Fibroblast of lung (primary cell): Measurements from ENCODE around the gene PYY. TPM values are rescaled to one million over a fixed set of nuclear protein-coding genes. Genes with fewer than 3 reads are reported as not detected.
"Not testable (repeated sequence)": the region's sequence is repeated elsewhere in the genome, so short reads cannot be mapped to it uniquely, and the experiment has no call there.

ENCODE experiments used
- DNase-seq, 2 donors: peaks; one replicate each; pipeline versions ENCODE4 v3.0.0 to v3.0.0-alpha.2; 2010; ENCODE audit warnings: low read depth in 2 of 2
- H2AFZ ChIP-seq: 2 replicates; pipeline ENCODE4 v1.5.1; 2012; ENCODE audit warnings: low read length, control low read depth, inconsistent platforms
- H3K27ac ChIP-seq: 2 replicates; pipeline ENCODE4 v1.5.1; 2011; ENCODE audit warnings: low read length, control low read depth; ENCODE audit not compliant: insufficient read depth
- H3K27me3 ChIP-seq: 2 replicates; pipeline ENCODE4 v1.5.1; 2011; ENCODE audit warnings: mild to moderate bottlenecking, low read length; ENCODE audit not compliant: control insufficient read depth, insufficient read depth
- H3K36me3 ChIP-seq: 2 replicates; pipeline ENCODE4 v1.5.1; 2011; ENCODE audit warnings: low read length; ENCODE audit not compliant: control insufficient read depth, insufficient read depth
- H3K4me1 ChIP-seq: 2 replicates; pipeline ENCODE4 v1.5.1; 2011; ENCODE audit warnings: low read length; ENCODE audit not compliant: control insufficient read depth, insufficient read depth; ENCODE audit errors: extremely low read depth
- H3K4me2 ChIP-seq: 2 replicates; pipeline ENCODE4 v1.5.1; 2011; ENCODE audit warnings: low read length, control low read depth; ENCODE audit not compliant: insufficient read depth; ENCODE audit errors: extremely low read depth
- H3K4me3 ChIP-seq, 4 experiments: fragments of 200-600 bp in 1 of 4; sonication (generic) in 1 of 4; replicated peaks in 1 of 4; 2 replicates each; pipeline ENCODE4 v1.5.1; 2011 to 2016; ENCODE audit warnings: low read length in 4 of 4, low read depth in 3 of 4, mild to moderate bottlenecking in 3 of 4, control low read depth in 2 of 4, inconsistent platforms in 1 of 4, mixed read lengths in 1 of 4; ENCODE audit not compliant: insufficient read depth in 1 of 4; ENCODE audit errors: control extremely low read depth in 1 of 4
- H3K79me2 ChIP-seq: 2 replicates; pipeline ENCODE4 v1.5.1; 2012; ENCODE audit warnings: mild to moderate bottlenecking, low read length, inconsistent platforms; ENCODE audit not compliant: control insufficient read depth, insufficient read depth
- H3K9ac ChIP-seq: 2 replicates; pipeline ENCODE4 v1.5.1; 2011; ENCODE audit warnings: mild to moderate bottlenecking, low read length, control low read depth; ENCODE audit not compliant: insufficient read depth
- H3K9me3 ChIP-seq: 2 replicates; pipeline ENCODE4 v1.5.1; 2012; ENCODE audit warnings: low read depth, low read length; ENCODE audit not compliant: control insufficient read depth, insufficient read depth
- H4K20me1 ChIP-seq: 2 replicates; pipeline ENCODE4 v1.5.1; 2011; ENCODE audit warnings: low read length; ENCODE audit not compliant: control insufficient read depth, insufficient read depth; ENCODE audit errors: extremely low read depth
- CTCF ChIP-seq, 2 donors: IDR thresholded peaks in 1 of 2; conservative IDR thresholded peaks in 1 of 2; 1 replicate in 1 of 2; 2 replicates in 1 of 2; pipeline ENCODE4 v1.5.1; 2011 to 2012; ENCODE audit warnings: low read length in 2 of 2, control low read depth in 1 of 2, inconsistent platforms in 1 of 2, low read depth in 1 of 2, mild to moderate bottlenecking in 1 of 2
- EZH2 ChIP-seq: IDR thresholded peaks from 2 replicates; pipeline ENCODE4 v1.5.1; 2012; ENCODE audit warnings: low read length, control low read depth, mild to moderate bottlenecking; ENCODE audit errors: missing control alignments
- polyA plus RNA-seq, 2 donors: library from polyadenylated mRNA; depleted of rRNA in 1 of 2; stranded (reverse) in 1 of 2; unstranded in 1 of 2; fragments of >200 nt; gene quantifications; 2 replicates each; pipeline ENCODE4 v1.2.1, GENCODE V29; 2011 to 2012; ENCODE audit warnings: missing spikeins in 1 of 2
- total RNA-seq: library from RNA; depleted of rRNA; stranded (reverse); fragments of >200 nt; gene quantifications from 2 replicates; pipeline ENCODE4 v1.2.1, GENCODE V29; 2014

Gene PYY
- total and polyA plus RNA-seq, 2 donors (not counting 1 experiment from before 2014, with no cell fraction given) = 0.33 TPM; not detected in 1

- Histone ChIP-seq H3K9me3 (no peaks in the 10 kb centered on the region), H3K36me3 (no peaks in the 10 kb centered on the region), H3K27ac (no peak overlapping the region), H2AFZ (no peak overlapping the region), H3K27me3 (peaks cover 24% of the 10 kb centered on the region), H3K4me1 (no peaks in the 10 kb centered on the region), H4K20me1 (no peaks in the 10 kb centered on the region), H3K4me3 (no peak overlapping the region), H3K9ac (no peak overlapping the region), H3K4me2 (no peak overlapping the region), H3K79me2 (no peaks in the 10 kb centered on the region)
- TF ChIP-seq EZH2 = no peak
- TF ChIP-seq CTCF (conservative IDR thresholded peaks at IDR 0.05 in 1 of 2, IDR thresholded peaks at IDR 0.05 in 1 of 2; ENCODE audit: low read depth in 1 of 2, low read length in 2 of 2) = no peak
- DNase-seq = no peak
These were observed 22.6 kb downstream of the PYY start for GRCh38 chr17:43931062-43931571.

GRCh38 chr17:43928609-43929008, 25.1 kb downstream of the PYY start:
- H3K27me3 ChIP-seq = peaks cover 40% of the 10 kb centered on the region
- H3K4me1 ChIP-seq = no peaks in the 10 kb centered on the region
- DNase-seq = no peak
- H3K36me3 ChIP-seq = no peaks in the 10 kb centered on the region
- TF ChIP-seq EZH2 (no peak), CTCF (conservative IDR thresholded peaks at IDR 0.05 in 1 of 2, IDR thresholded peaks at IDR 0.05 in 1 of 2; ENCODE audit: low read depth in 1 of 2, low read length in 2 of 2) (no peak)
- H2AFZ ChIP-seq = no peak overlapping the region
- no peaks in the 10 kb centered on the region for H4K20me1 ChIP-seq
- H3K9ac ChIP-seq = no peak overlapping the region
- no peak overlapping the region for H3K27ac ChIP-seq
- no peaks in the 10 kb centered on the region for H3K9me3 ChIP-seq
- no peak overlapping the region for H3K4me2 ChIP-seq
- no peak overlapping the region for H3K4me3 ChIP-seq
- no peaks in the 10 kb centered on the region for H3K79me2 ChIP-seq

- H3K27me3 ChIP-seq = peaks cover 40% of the 10 kb centered on the region
- H3K79me2 ChIP-seq = not testable (repeated sequence)
These were observed 25.8 kb downstream of the PYY start for GRCh38 chr17:43927929-43928328.

More at GRCh38 chr17:43927929-43928328, 25.8 kb downstream of the PYY start:
- H2AFZ ChIP-seq, H3K9ac ChIP-seq, H3K36me3 ChIP-seq, H3K27ac ChIP-seq, DNase-seq, H3K4me3 ChIP-seq, H3K4me2 ChIP-seq, H3K4me1 ChIP-seq, H3K9me3 ChIP-seq, H4K20me1 ChIP-seq: not testable (repeated sequence)
- TF ChIP-seq EZH2 = peak; percentile 47
